Endothelial cell of umbilical vein (primary cell): ENCODE measurements around the gene CCDC39. TPM values are rescaled to one million over a fixed set of nuclear protein-coding genes. Genes with fewer than 3 reads are reported as not detected.

Source experiments
- BruUV-seq: library from RNA; stranded (reverse); fragments of 400-500 nt; replicated peaks from 2 replicates; lab custom pipeline; 2021; lab: Mats Ljungman, UMichigan
- CTCF ChIA-PET: fragments of 300-600, 350-600 bp; sonication (Branson Sonifier 250); formaldehyde crosslinking; loops from one replicate; lab custom pipeline; 2021; ENCODE audit warnings: antibody characterized with exemption, inconsistent platforms; lab: Charles Lee
- POLR2A ChIA-PET: fragments of 300-600, 350-600 bp; sonication (Branson Sonifier 250); formaldehyde crosslinking; loops from one replicate; lab custom pipeline; 2021; ENCODE audit warnings: antibody characterized with exemption, inconsistent platforms; lab: Charles Lee
- DNase-seq: peaks from one replicate; pipeline ENCODE4 v3.0.0-alpha.2; 2011; ENCODE audit warnings: low read depth, low spot score
- FAIRE-seq: peaks from 2 replicates; lab custom pipeline; 2011; peaks lifted over from hg19 to GRCh38; lab: Jason Lieb, UNC
- H2AFZ ChIP-seq: 2 replicates; pipeline ENCODE4 v1.6.0; 2012; ENCODE audit warnings: low read depth, low read length, control low read depth, inconsistent platforms
- H3K27ac ChIP-seq: 2 replicates; pipeline ENCODE4 v1.5.1; 2011; ENCODE audit warnings: low read depth, mild to moderate bottlenecking, control low read depth, low read length, moderate library complexity; ENCODE audit not compliant: insufficient read depth
- H3K27me3 ChIP-seq, 2 experiments: 2 replicates each; pipeline versions ENCODE4 v1.6.0 to v1.6.1; 2011; ENCODE audit warnings: low read length in 2 of 2, mixed read lengths in 1 of 2; ENCODE audit not compliant: control insufficient read depth in 2 of 2, insufficient read depth in 2 of 2
- H3K36me3 ChIP-seq, 2 experiments: 2 replicates in 1 of 2; 3 replicates in 1 of 2; pipeline ENCODE4 v1.5.1; 2011; ENCODE audit warnings: low read length in 2 of 2, mild to moderate bottlenecking in 1 of 2, moderate library complexity in 1 of 2; ENCODE audit not compliant: control insufficient read depth in 2 of 2, insufficient read depth in 2 of 2; ENCODE audit errors: extremely low read depth in 1 of 2
- H3K4me1 ChIP-seq: 3 replicates; pipeline ENCODE4 v1.5.1; 2011; ENCODE audit warnings: mild to moderate bottlenecking, low read length; ENCODE audit not compliant: control insufficient read depth, insufficient read depth; ENCODE audit errors: extremely low read depth
- H3K4me2 ChIP-seq: 2 replicates; pipeline ENCODE4 v1.6.1; 2011; ENCODE audit warnings: low read length, control low read depth, mixed read lengths; ENCODE audit not compliant: insufficient read depth
- H3K4me3 ChIP-seq, 3 experiments: fragments of 200-600 bp in 1 of 3; sonication (generic), shearing (Covaris generic) in 1 of 3; replicated peaks in 1 of 3; 2 replicates each; pipeline ENCODE4 v1.5.1; 2011 to 2016; ENCODE audit warnings: control low read depth in 3 of 3, low read length in 3 of 3, mild to moderate bottlenecking in 2 of 3, inconsistent platforms in 1 of 3, low read depth in 1 of 3, moderate library complexity in 1 of 3; ENCODE audit not compliant: insufficient read depth in 1 of 3
- H3K79me2 ChIP-seq: 2 replicates; pipeline ENCODE4 v1.6.0; 2012; ENCODE audit warnings: low read length, inconsistent platforms; ENCODE audit not compliant: control insufficient read depth, insufficient read depth
- H3K9ac ChIP-seq: replicated peaks from 2 replicates; pipeline ENCODE3; 2011; ENCODE audit warnings: low read length, control low read depth; ENCODE audit not compliant: insufficient read depth; ENCODE audit errors: extremely low read depth
- H3K9me1 ChIP-seq: replicated peaks from 3 replicates; pipeline ENCODE4 v1.6.0; 2011; ENCODE audit warnings: mild to moderate bottlenecking, low read length; ENCODE audit not compliant: control insufficient read depth, insufficient read depth; ENCODE audit errors: extremely low read depth
- H3K9me3 ChIP-seq: replicated peaks from 2 replicates; pipeline ENCODE4 v1.5.1; 2012; ENCODE audit warnings: low read length, inconsistent platforms; ENCODE audit not compliant: control insufficient read depth, insufficient read depth
- H4K20me1 ChIP-seq: replicated peaks from 2 replicates; pipeline ENCODE3; 2011; ENCODE audit warnings: mild to moderate bottlenecking, low read length; ENCODE audit not compliant: control insufficient read depth, insufficient read depth; ENCODE audit errors: extremely low read depth
- CTCF ChIP-seq, 2 donors: IDR thresholded peaks; 1 replicate in 1 of 2; 2 replicates in 1 of 2; pipeline ENCODE4 v1.5.1; 2011; ENCODE audit warnings: low read length in 2 of 2, mild to moderate bottlenecking in 2 of 2, moderate library complexity in 2 of 2, control low read depth in 1 of 2, inconsistent platforms in 1 of 2, low read depth in 1 of 2; ENCODE audit not compliant: insufficient read depth in 1 of 2; ENCODE audit errors: extremely low read depth in 1 of 2
- EZH2 ChIP-seq: IDR thresholded peaks from 2 replicates; pipeline ENCODE4 v1.6.1; 2012; ENCODE audit warnings: borderline replicate concordance, low read depth, mild to moderate bottlenecking, moderate library complexity, low read length, inconsistent platforms; ENCODE audit not compliant: severe bottlenecking
- FOS ChIP-seq: IDR thresholded peaks from 2 replicates; pipeline ENCODE4 v1.6.1; 2011; ENCODE audit warnings: mild to moderate bottlenecking, low read length, moderate library complexity, borderline replicate concordance; ENCODE audit not compliant: insufficient read depth
- GATA2 ChIP-seq: IDR thresholded peaks from 2 replicates; pipeline ENCODE4 v1.7.0; 2011; ENCODE audit warnings: low read depth, mild to moderate bottlenecking, moderate library complexity, mixed read lengths, low read length; ENCODE audit not compliant: insufficient read length, insufficient read depth
- JUN ChIP-seq: IDR thresholded peaks from 2 replicates; pipeline ENCODE4 v1.6.1; 2011; ENCODE audit warnings: borderline replicate concordance, low read depth; ENCODE audit not compliant: insufficient read length, insufficient read depth
- MAX ChIP-seq: IDR thresholded peaks from 2 replicates; pipeline ENCODE4 v1.6.1; 2011; ENCODE audit not compliant: insufficient read depth, insufficient read length
- MYC ChIP-seq: IDR thresholded peaks from one replicate; pipeline ENCODE4 v1.6.1; 2011; ENCODE audit warnings: mild to moderate bottlenecking, low read depth, low read length
- POLR2A ChIP-seq: IDR thresholded peaks from 2 replicates; pipeline ENCODE4 v1.6.1; 2012; ENCODE audit warnings: low read depth, mild to moderate bottlenecking, control low read depth, low read length
- POLR2AphosphoS5 ChIP-seq: IDR thresholded peaks from 2 replicates; pipeline ENCODE4 v1.6.1; 2012; ENCODE audit warnings: low read depth, mild to moderate bottlenecking, control low read depth, low read length, moderate library complexity; ENCODE audit not compliant: insufficient read depth
- dilution Hi-C: fragments of 300-500 bp; cut with MboI; formaldehyde crosslinking; loops from one replicate; pipeline ENCODE4 v1.15.0; 2019; ENCODE audit warnings: low sequenced_read_pairs; ENCODE audit not compliant: extremely low pct_ligation_motif_present
- intact Hi-C: fragments of 100-400 bp; cut with micrococcal nuclease; formaldehyde crosslinking; loops from one replicate; pipeline ENCODE4 v1.10.0; 2022
- polyA plus RNA-seq, 4 experiments: library from polyadenylated mRNA; depleted of rRNA in 3 of 4; stranded (reverse) in 3 of 4; unstranded in 1 of 4; fragments of >200 nt; gene quantifications; 2 replicates each; pipeline versions ENCODE4 v1.2.1 to v1.2.3, GENCODE V29; 2011 to 2012; ENCODE audit warnings: missing spikeins in 1 of 4
- total RNA-seq: library from RNA; stranded (reverse); gene quantifications from 2 replicates; pipeline ENCODE4 v1.2.3, GENCODE V29; 2021

CCDC39 gene
- total and polyA plus RNA-seq, 2 donors (not counting 3 experiments of a cell fraction or from before 2014, with no cell fraction given), result not detected

GRCh38 chr3:180633722-180634121, 45.6 kb downstream of the CCDC39 start:
- Histone ChIP-seq H3K4me3 (no peak overlapping the region), H3K9me1 (no peaks in the 10 kb centered on the region), H3K9me3 (no peaks in the 10 kb centered on the region), H3K36me3 (no peaks in the 10 kb centered on the region), H3K9ac (no peak overlapping the region), H3K4me2 (no peak overlapping the region), H3K27ac (no peak overlapping the region), H3K79me2 (no peaks in the 10 kb centered on the region), H3K4me1 (peaks cover 11% of the 10 kb centered on the region), H2AFZ (no peak overlapping the region), H4K20me1 (no peaks in the 10 kb centered on the region), H3K27me3 (peaks cover 0 to 3% of the 10 kb centered on the region in 2 experiments)
- intact Hi-C loops, result no loop called here
- dilution Hi-C loops, result no loop called here
- TF ChIP-seq MYC (no peak), CTCF (IDR thresholded peaks at IDR 0.05; ENCODE audit: extremely low read depth in 1 of 2, insufficient read depth in 1 of 2, low read depth in 1 of 2, low read length in 2 of 2) (no peak), GATA2 (no peak), EZH2 (no peak), MAX (no peak), FOS (no peak), JUN (no peak), POLR2A (no peak), POLR2AphosphoS5 (no peak)
- POLR2A ChIA-PET, result no interaction called here
- DNase-seq (no peak), FAIRE-seq (no peak)
- CTCF ChIA-PET, result no interaction called here
- no TSS peak for BruUV-seq
